HEK293T (cell line): ENCODE measurements around the gene EIPR1.

Source experiments
- ELF4 ChIP-seq: fragments of 450-650 bp; IDR thresholded peaks from 2 replicates; pipeline ENCODE4 v1.6.1; 2017; ENCODE audit warnings: antibody characterized with exemption
- TF ChIP-seq, protein P1 (sequence below): fragments of 450-650 bp; IDR thresholded peaks from 2 replicates; pipeline ENCODE4 v1.6.1; 2016

DNA sequence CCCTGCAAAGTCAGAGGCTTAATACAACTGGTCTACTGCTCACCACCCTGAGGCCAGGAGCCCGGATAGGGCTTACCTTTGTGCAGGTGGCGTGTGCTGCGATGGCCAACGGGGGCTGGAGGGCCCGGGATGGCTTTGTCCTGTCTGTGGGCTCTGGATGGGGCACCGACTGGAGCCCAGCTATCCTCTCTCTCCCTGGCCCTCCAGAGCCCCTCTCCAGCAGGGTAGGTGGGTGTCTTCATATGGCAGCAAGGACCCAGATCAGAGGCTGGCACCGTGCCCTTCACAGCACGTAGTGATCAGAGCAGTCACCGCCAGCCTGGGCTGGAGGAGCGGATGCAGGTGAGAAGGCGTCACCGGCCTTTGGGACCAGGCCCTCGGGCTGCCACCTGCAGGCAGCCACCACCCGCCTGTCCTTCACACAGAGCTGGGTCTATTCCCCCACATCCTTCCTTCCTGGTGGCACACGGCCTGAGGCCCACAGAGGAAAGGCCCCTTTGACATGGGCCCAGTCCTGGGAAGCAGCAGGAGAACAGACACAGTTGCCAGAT, 232.1 kb downstream of the EIPR1 start:
- TF ChIP-seq ELF4 = no peak
- TF ChIP-seq, protein P1, sequence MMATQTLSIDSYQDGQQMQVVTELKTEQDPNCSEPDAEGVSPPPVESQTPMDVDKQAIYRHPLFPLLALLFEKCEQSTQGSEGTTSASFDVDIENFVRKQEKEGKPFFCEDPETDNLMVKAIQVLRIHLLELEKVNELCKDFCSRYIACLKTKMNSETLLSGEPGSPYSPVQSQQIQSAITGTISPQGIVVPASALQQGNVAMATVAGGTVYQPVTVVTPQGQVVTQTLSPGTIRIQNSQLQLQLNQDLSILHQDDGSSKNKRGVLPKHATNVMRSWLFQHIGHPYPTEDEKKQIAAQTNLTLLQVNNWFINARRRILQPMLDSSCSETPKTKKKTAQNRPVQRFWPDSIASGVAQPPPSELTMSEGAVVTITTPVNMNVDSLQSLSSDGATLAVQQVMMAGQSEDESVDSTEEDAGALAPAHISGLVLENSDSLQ = no peak
